Stimulated activated CD4-positive, alpha-beta T cell treated with anti-CD3 and anti-CD28 coated beads, TNF-alpha, amount 100 ng/mL, for 24 hours (primary cell): ENCODE data around the gene TMEM115.

ENCODE experiments used
- DNase-seq, 3 experiments: peaks; one replicate each; pipeline ENCODE4 v3.0.0-alpha.2; 2020; ENCODE audit warnings: low read depth in 3 of 3

TMEM115 gene

DNA sequence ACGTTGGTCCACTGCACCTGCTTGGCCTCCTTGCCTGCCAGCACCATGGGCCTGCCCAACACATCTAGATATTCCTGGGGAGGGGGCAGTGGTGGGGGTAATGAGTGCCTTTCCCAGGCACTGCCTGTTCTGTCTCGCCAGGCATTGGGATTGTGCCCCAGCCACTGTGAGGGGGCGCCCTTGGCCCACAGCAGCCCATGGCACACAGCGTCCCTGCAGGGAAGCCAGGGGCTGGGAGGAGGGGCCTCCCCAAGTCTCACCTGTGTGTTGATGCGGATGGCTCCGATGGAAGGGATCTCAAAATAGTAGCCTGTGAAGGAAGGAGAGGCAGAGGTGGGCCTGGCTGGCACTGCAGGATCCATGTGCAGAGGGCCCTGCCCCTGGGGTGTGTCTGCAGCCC lies 18.7 kb upstream of the TMEM115 start:
- DNase-seq = no peak

DNA sequence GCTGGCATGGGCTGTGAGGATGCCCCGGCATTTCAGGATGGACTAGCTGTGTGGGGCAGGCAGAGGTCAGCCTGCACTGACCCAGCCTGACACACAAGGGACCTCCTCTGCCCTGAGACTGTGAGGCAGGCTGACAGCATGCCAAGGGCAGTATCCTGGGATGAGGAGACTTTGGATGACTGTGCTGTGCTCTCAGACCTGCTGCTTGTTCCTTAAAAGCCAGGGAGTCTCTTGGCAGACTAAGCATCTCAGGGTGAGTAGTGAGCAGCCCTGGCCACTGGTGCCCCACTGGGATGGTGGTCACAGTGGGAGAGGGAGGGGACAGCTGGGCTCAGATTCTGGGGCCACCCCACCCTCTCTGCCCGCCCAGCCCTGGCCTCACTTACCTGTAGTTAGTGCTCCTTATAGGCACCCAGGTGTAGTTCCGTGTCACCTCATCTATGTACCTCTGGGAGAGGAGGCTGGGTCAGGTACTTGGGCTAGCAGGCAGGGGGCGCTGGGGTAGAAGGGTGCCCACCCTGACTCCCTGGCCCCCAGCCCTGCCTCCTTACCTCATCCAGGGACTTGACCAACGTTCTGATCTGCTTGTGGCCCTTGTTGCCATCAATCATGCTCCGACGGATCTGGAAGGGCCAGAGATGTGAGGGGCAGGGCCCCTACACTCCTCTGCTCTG lies 16.1 kb upstream of the TMEM115 start:
- no peak for DNase-seq

DNA sequence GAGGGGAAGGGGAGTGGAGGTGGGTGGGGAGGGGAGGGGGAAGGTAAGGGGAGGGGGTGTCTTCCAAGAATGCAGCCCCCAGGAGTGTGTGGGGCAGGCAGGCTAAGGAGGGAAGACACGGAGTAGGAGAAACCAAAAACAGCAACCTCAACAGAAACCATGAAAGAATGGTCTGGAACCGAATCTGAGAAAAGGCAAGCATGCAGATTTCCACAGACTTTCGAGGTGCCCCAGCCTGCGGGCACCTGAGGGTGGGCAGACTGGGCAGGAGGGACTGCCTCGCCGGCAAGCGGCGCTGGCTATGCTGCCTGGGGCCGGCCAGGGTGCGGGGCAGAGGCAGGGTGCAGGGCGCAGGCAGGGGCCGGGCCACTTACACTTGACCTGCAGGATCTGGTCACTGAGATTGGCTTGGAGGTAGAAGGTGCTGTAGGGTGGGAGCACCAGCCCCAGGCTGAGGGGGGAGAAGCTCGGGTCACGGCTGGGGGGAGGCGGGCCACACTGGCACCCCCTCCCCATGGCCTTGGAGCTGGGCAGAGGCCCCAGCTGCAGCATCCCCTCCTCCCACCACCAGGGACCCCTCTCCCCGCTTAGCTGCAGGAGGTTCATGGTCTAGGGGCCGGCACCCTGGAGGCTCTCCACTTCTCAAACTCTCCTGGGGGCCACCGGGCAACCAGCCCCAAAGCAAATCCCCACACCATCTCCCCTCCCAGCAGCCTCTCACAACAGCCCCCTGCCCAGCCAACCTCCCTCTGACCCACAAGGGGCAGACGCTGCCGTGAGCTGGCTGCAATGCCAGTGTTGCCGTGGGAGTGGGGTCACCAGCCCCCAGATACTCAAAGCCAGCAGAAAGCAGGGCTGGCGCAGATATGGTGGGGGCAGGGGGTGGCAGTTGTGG lies 15.3 kb upstream of the TMEM115 start:
- no peak for DNase-seq

DNA sequence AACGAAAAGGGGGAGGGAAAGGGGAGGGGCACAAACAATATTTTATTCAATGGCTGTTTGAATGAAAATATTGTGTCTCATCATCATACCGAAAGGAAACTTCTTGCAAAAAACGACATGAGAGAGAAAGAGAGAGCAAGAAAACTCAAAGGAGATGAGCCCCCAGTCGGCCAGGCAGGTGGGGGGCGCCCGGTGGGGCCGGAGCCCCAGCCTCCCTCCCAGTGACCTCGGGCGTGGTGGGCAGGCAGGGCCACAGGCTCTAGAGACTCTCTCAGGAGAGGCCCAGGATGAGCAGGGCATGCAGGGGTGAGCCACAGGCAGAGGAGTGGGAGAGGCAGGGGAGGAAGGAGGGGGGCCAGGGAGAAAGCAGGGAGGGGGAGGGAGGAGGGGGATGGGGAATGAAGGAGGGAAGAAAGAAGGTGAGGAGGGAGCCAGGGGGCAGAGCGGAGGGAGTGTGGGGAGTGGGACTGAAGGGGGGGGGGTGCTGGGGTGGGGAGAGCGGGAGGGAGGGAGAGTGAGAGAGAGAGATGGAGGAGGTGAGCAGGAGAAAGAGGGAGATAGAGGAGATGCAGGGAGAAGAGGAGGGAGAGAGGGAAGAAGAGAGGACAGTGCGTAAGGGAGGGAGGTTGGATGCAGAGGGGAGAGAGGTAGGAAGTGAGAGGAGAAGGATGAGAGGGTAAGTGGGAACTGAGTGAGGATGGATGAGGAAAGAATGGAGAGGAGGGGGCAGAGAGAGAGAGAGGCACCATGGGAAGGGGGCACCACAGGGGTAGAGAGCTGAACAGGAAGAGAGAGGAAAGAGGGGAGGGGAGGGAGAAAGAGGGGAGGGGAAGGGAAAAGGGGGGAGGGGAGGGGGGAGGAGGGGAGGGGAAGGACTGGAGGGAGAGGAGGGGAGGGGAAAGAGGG lies 14.1 kb upstream of the TMEM115 start:
- no peak for DNase-seq

GRCh38 chr3:50372349-50372748 lies 13.0 kb upstream of the TMEM115 start:
- DNase-seq = no peak

GRCh38 chr3:50371133-50371685 lies 11.9 kb upstream of the TMEM115 start:
- DNase-seq = no peak

- DNase-seq = no peak
Observed at GRCh38 chr3:50370594-50370993, 11.3 kb upstream of the TMEM115 start.

DNA sequence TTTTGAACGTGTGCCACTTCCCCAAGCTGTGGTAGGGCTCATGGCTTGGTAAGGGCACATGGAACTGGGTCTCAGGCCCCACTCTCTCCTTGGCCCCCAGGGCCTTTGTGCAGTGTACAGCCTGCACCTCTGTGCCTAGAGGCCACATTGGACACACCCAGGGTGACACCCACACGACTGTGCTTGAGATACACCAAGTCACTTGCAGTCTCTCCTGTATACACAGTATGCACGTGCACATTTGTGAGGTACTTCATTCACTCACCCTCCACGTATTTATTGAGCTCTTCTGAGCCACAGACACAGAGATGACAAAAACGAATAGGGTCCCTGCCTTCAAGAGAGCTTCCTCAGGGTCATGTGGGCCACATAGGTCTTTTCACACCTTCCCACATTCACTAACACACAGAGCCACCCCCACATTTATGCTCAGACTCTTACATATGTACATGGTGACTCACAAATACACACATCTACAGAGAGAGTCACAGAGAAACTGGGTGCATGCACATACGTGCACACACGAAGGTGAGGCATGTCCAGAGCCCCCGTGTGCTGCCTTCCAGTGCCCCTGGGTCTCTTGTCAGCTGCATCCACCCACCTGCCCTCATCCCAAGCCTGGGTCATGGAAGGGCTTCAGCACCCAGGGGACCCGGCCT lies 9.8 kb upstream of the TMEM115 start:
- DNase-seq = no peak

- no peak for DNase-seq
Observed at GRCh38 chr3:50365842-50366220, 6.5 kb upstream of the TMEM115 start.

DNA sequence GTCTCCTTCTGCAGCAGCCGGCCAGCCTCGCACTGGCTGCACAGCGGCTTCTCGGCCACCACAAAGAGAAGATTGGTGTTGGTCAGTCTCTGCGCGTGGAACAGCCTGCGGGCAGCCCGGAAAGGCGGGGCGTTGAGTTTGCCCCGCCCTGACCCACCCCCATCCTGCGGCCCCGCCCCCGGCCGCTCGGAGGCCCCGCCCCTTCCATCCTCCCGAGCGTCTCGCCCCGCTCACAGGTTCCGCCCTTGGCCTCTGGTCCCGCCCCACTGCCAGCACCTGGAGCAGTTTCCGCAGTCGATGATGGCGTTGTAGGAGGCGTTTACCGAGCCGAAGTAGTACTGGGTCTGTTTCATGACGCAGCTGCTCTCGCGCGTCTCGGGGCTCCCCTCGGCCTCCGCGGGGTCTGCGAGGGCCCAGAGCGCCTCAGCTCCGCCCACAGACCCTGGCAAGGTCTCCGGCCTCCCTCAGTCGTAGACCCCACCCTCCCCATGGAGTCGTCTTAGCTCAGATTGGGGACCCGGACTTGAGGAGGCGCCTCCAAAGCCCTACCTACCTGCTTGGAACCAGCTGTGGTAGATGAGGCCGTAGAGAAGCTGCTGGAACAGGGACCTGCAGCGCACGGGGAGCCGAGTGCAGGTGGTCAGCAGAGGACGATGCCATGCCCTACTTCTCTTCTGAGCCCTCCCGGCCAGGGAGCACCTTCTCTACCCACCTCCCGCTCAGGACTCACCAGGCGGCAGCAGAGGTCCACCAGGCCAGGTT lies 5.9 kb upstream of the TMEM115 start:
- DNase-seq = peak; percentile 88 to 94 (median 92)

- no peak for DNase-seq
Observed at GRCh38 chr3:50364573-50365079, 5.3 kb upstream of the TMEM115 start.

DNA sequence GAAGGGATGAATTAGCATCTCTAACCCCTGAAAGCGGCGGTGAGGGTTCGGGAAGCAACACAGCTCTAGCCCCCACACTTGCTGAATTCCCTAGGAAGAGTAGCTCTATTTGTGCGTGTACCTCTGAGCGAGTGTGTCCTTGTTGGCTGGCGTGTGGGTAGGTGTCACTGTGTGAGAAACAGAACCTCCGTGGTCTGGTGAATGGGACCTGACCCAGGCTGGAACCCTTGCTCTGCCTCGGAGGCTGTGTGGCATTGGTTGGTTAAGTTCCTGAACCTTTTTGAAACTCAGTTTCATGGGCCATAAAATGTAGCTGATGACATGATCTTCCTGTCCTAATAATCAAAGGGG lies 414 bp upstream of the TMEM115 start:
- DNase-seq = no peak

GRCh38 chr3:50358355-50358910 lies 888 bp downstream of the TMEM115 start:
- DNase-seq = no peak

GRCh38 chr3:50357481-50357880 lies 1.8 kb downstream of the TMEM115 start:
- no peak for DNase-seq

DNA sequence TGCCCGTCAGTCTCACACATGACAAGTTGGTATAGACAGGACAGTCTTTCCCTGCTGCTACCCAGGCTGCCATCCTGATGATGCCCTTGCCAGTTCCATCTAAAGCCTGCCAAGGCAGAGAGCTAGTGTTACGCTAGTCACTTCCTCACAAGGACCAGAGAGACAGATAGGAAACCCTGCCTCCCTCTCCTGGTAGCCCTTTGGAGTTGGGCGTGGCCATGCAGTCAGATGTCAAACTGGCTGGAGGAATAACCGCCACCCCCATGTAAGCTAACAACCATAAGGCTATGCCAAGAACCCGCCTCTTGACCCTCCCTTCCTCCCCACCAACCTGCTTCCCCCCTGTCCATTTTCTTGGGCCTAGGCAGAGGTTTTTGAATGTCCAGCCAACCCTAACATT lies 2.8 kb downstream of the TMEM115 start:
- DNase-seq = no peak

DNA sequence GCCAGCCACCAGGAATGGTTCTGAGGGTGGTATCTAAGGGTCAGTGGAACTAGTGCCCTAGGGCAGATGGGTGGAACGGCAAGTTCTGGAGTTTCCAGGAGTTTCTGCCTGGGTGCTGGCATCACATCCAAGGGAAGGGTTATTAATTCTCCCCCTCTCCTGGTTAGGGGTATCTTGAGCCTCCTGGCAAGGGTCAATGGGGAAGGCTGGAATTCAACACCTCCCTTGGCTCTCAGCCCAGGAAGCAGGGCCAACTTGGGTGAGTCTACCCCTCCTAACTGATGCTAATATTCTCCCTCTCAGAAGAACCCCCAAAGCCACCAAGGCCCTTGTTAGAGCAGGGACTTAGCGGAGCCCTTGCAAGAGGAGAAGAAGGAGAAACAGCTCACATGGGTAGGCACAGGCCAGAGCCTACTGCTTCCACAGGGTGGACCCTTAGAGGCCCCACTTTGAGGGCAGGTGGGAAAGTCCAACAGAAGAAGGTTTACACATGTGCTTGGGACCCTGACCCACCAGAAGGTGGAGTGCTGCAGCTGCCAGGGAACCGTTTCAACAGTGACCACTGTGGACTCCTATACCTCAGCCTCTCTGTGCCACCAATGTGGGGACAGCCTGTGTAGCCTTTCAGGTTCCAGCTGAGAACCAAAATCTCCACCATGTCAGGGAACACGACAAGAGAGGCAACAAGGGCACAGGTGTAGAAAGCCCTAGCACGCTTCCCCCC lies 3.3 kb downstream of the TMEM115 start:
- DNase-seq = no peak

- DNase-seq = no peak
Observed at GRCh38 chr3:50354850-50355249, 4.5 kb downstream of the TMEM115 start.

GRCh38 chr3:50354186-50354764 lies 5.0 kb downstream of the TMEM115 start:
- DNase-seq = no peak
